H1 (cell line): Measurements from ENCODE around the gene HILPDA. TPM values are rescaled to one million over a fixed set of nuclear protein-coding genes. Genes with fewer than 3 reads are reported as not detected.

Experiments
- ASH2L ChIP-seq: fragments of 200-600, 300-600 bp; sonication (generic); IDR thresholded peaks from one replicate; pipeline ENCODE4 v1.7.1; 2017; ENCODE audit warnings: low read length
- BRCA1 ChIP-seq: IDR thresholded peaks from 2 replicates; pipeline ENCODE4 v1.6.1; 2012; ENCODE audit warnings: low read depth, low read length, improper control_type of control experiment
- CEBPB ChIP-seq: IDR thresholded peaks from 2 replicates; pipeline ENCODE4 v1.6.1; 2012; ENCODE audit warnings: low read depth, low read length
- CHD1 ChIP-seq: IDR thresholded peaks from 2 replicates; pipeline ENCODE4 v1.6.1; 2012; ENCODE audit warnings: low read depth, low read length, improper control_type of control experiment
- CHD7 ChIP-seq: fragments of 300-600 bp; sonication (generic); IDR thresholded peaks from 2 replicates; pipeline ENCODE4 v1.7.1; 2012; ENCODE audit warnings: low read length, moderate library complexity, mild to moderate bottlenecking, inconsistent platforms; ENCODE audit not compliant: insufficient replicate concordance
- HDAC2 ChIP-seq, 2 experiments: fragments of 300-600 bp in 1 of 2; sonication (generic) in 1 of 2; IDR thresholded peaks; 2 replicates each; pipeline ENCODE4 v1.6.1; 2011 to 2012; ENCODE audit warnings: low read depth in 2 of 2, low read length in 2 of 2, mild to moderate bottlenecking in 2 of 2, moderate library complexity in 2 of 2, borderline replicate concordance in 1 of 2, inconsistent platforms in 1 of 2
- KDM1A ChIP-seq: fragments of 200-600, 300-600 bp; sonication (generic); IDR thresholded peaks from 2 replicates; pipeline ENCODE4 v1.7.1; 2016; ENCODE audit warnings: mild to moderate bottlenecking, low read length, borderline replicate concordance
- MAFK ChIP-seq: IDR thresholded peaks from 2 replicates; pipeline ENCODE4 v1.6.1; 2012; ENCODE audit warnings: low read depth, mild to moderate bottlenecking, improper control_type of control experiment, low read length
- NANOG ChIP-seq: IDR thresholded peaks from 2 replicates; pipeline ENCODE4 v1.6.1; 2011; ENCODE audit warnings: low read length, low read depth, mild to moderate bottlenecking, inconsistent platforms; ENCODE audit not compliant: insufficient read depth, poor library complexity, severe bottlenecking
- SUZ12 ChIP-seq: fragments of 200-600 bp; sonication (generic); IDR thresholded peaks from 2 replicates; pipeline ENCODE4 v1.6.1; 2012; ENCODE audit warnings: mild to moderate bottlenecking, inconsistent platforms, low read length, moderate library complexity, mixed read lengths
- ZNF274 ChIP-seq: IDR thresholded peaks from 2 replicates; pipeline ENCODE4 v1.7.0; 2012; ENCODE audit warnings: low read length, borderline replicate concordance; ENCODE audit errors: extremely low read depth
- polyA plus RNA-seq, 7 experiments: library from polyadenylated mRNA; depleted of rRNA in 3 of 7; stranded (reverse) in 5 of 7; unstranded in 2 of 7; fragments of >200 nt in 5 of 7; fragments of 200-250 nt in 2 of 7; gene quantifications; 1 replicate in 5 of 7; 2 replicates in 1 of 7; 4 replicates in 1 of 7; pipeline versions ENCODE4 v1.2.1 to v1.2.3, GENCODE V29; 2011 to 2013; ENCODE audit warnings: missing spikeins in 2 of 7, mixed read lengths in 2 of 7
- total RNA-seq: library from RNA; stranded (reverse); fragmentation: NEBNext Ultra II Directional; extraction: Animal tissue kit (Norgen Biotek cat#: 25700); gene quantifications from 2 replicates; pipeline ENCODE4 v1.2.1, GENCODE V29; 2021

Gene HILPDA
- total and polyA plus RNA-seq, 2 of the 8 experiments (the other 6 are each of a cell fraction or from before 2014, with no cell fraction given): 35.6 to 80.0 TPM

DNA sequence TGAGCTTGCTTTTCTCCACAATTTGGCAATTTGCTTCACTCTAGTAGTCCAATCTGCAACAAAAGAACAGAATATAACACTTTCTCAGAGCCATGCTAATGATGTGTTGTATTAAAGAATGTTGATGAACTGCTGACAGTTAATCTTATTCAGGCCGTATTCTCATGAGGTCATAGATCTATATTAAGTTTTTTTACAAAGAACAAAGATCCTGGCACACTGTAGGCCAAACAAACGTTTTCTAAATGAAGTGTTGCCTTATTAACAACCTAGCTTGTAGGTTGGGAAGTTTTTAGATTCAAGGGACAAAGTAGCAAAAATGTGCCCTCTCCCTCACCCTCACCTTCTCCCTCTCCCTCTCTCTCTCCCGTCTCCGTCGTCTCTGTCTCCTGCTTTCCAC, 6.8 kb downstream of the HILPDA start (continued):
- TF ChIP-seq CHD7 (no peak), CHD1 (no peak), CEBPB (no peak), MAFK (no peak), HDAC2 (IDR thresholded peaks at IDR 0.05; ENCODE audit: borderline replicate concordance in 1 of 2, low read depth in 2 of 2, low read length in 2 of 2) (no peak), SUZ12 (no peak), NANOG (no peak), ZNF274 (no peak), BRCA1 (no peak), ASH2L (no peak), KDM1A (no peak)
- TF ChIP-seq, all 59 proteins: peak for 0
